ENCODE results near the gene PCSK9. TPM values are rescaled to one million over a fixed set of nuclear protein-coding genes. Genes with fewer than 3 reads are reported as not detected.

PCSK9 gene
- total RNA-seq, 1 donor from 2014 or later = 0.07 TPM

DNA sequence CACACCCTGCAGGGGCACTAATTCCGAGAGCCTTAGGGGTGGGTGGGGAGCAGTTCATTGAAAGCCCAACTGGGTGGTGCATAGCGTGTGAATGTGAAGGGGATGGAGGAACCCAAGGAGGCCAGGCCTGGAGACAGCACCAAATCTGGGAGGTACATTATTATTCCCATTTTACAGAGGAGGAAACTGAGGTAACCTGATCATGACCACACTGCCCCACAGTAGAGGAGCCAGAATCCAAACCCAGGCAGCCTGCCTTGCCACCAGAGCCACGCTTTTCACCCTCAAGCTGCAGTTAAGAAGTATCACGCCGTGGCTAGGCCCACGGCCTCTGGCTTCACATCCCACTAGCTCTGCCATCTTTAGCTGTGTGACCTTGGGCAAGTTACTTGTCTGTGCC lies 41.2 kb upstream of the PCSK9 start:
- H3K36me3 Mint-ChIP-seq (ENCODE audit: low read depth) = no peaks in the 10 kb centered on the region
- no peak overlapping the region for H3K27ac Mint-ChIP-seq
- no peaks in the 10 kb centered on the region for H3K9me3 Mint-ChIP-seq
- intact Hi-C loops (cut with micrococcal nuclease) = no loop called here
- H3K27me3 Mint-ChIP-seq (ENCODE audit: low read depth) = peaks cover 33% of the 10 kb centered on the region
- no peak for DNase-seq (ENCODE audit: low spot score)
- peaks cover 16% of the 10 kb centered on the region for H3K4me1 Mint-ChIP-seq (ENCODE audit: low read depth)
- H3K4me3 Mint-ChIP-seq (ENCODE audit: low read depth) = no peak overlapping the region

DNA sequence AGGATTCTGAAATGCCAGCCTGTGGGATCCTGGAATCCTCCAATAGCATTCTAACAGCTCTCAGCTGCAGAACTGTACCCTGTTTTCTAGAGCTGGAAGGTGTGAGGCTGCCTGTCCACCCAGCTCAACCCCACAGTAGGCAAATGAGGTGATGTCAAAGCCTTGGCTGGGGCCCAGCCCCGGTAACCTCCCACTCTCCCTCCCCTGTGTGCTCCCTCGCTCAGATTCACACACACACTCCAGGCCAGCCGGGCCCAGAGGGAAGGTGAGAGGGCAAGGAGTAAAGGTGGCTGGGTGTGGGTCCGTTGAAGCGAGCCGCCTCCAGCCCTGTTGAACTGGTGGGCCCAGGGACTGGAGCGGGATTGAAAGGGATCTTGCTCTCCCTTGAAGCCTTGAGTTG lies 40.7 kb upstream of the PCSK9 start, which contains the start of gene BSND:
BSND (plus strand) TSS at position 257 of the 400 bp plus-strand sequence. CDS start 254 bp downstream, outside the sequence.
- no peak within 1 kb of the TSS for H3K4me3 Mint-ChIP-seq (ENCODE audit: low read depth)
- no peaks in the 10 kb centered on the region for H3K9me3 Mint-ChIP-seq
- no peaks in the 10 kb centered on the region for H3K36me3 Mint-ChIP-seq (ENCODE audit: low read depth)
- peaks cover 16% of the 10 kb centered on the region for H3K4me1 Mint-ChIP-seq (ENCODE audit: low read depth)
- H3K27me3 Mint-ChIP-seq (ENCODE audit: low read depth) = peaks cover 33% of the 10 kb centered on the region
- H3K27ac Mint-ChIP-seq = no peak within 1 kb of the TSS
- intact Hi-C loops (cut with micrococcal nuclease) = no loop called here
- DNase-seq (ENCODE audit: low spot score) = no peak

DNA sequence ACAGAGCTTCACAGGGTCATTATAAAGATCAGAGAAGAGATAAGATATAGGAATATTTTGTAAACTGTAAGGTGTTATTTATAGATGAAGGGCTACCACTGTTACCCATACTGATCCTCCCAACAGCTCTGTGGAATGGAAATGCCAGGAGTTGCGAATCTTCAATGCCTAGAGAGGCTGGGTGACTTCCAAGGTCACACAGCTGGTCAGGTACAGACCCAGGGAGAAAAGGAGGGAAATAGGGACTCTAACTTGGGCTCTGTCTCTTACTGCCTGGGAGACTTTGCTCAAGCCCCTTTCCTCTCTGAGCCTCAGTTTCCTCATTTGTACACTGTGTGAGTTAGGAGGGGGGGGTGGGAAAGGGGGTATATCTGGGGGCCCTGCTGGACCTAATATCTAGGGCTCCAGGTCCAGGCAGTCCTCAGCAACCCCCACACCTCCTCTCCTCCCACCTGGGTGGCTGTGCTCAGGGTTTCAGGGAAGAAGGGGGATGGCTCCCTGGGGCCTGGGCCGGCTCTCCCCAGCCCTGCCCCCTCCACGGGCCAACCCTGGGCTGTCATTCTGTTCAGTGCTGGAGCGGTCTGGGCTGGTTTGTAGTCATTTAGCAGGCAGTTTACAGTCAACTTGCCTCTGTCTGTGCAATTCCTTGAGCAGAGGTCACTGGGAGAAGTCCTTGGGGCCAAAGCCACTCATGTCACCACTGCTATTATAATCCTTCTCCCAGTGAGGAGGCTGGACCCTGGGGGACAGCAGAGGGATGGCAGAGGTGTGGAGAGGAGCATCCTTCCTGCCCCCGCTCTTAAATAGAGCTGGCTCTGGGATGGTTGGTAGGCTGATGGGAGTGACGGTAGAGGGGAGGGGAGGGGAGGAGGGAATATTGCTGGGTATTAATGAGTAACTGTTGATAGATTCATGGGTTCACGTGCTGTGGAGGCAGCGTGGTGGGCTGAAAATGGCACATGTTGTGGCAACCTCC lies 39.0 kb upstream of the PCSK9 start:
- H3K9me3 Mint-ChIP-seq = no peaks in the 10 kb centered on the region
- H3K27ac Mint-ChIP-seq = no peak overlapping the region
- no peaks in the 10 kb centered on the region for H3K36me3 Mint-ChIP-seq (ENCODE audit: low read depth)
- no peak for DNase-seq (ENCODE audit: low spot score)
- intact Hi-C loops (cut with micrococcal nuclease) = no loop called here
- H3K4me3 Mint-ChIP-seq (ENCODE audit: low read depth) = no peak overlapping the region
- H3K27me3 Mint-ChIP-seq (ENCODE audit: low read depth) = peaks cover 26% of the 10 kb centered on the region
- peaks cover 12% of the 10 kb centered on the region for H3K4me1 Mint-ChIP-seq (ENCODE audit: low read depth)

DNA sequence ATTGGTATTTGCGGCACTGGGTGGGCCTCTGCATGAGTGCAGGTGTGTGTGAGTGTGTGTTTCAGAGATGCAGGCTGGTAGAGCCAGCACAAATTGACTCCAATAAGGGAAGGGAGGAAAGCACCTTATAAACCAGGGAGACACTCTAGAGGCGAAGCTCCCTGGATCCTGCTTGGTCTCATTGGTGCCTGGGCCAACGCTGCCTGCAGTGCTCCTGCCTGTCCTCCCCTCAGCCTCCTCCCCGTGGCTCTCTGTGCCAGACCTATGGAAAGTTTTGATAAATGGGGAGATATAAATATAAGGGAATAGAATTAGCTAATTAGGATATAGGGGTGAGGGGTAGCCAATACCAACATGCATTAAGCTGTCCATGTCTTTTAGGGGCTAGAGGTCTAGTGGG lies 38.0 kb upstream of the PCSK9 start:
- intact Hi-C loops (cut with micrococcal nuclease) = no loop called here
- H3K4me1 Mint-ChIP-seq (ENCODE audit: low read depth) = peaks cover 3% of the 10 kb centered on the region

DNA sequence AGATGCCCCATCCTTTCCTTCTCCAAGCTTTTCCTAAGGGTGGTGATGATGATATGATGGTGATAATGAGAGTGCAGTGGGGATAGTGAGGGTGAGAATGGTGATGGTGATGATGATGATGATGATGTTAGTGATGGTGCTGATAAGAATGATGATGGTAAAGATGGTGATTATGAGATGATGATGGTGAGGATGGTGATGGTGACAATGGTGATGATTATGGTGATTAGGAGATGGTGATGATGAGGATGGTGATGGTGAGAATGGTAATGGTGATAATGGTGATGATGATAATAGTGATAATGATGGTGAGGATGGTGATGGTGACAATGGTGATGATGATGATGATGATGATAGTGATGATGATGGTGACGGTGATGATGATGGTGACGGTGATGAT lies 36.7 kb upstream of the PCSK9 start:
- H3K27me3 Mint-ChIP-seq (ENCODE audit: low read depth) = peaks cover 10% of the 10 kb centered on the region
- H3K4me3 Mint-ChIP-seq (ENCODE audit: low read depth) = no peak overlapping the region
- no peak for DNase-seq (ENCODE audit: low spot score)
- no peak overlapping the region for H3K27ac Mint-ChIP-seq
- intact Hi-C loops (cut with micrococcal nuclease) = no loop called here
- H3K36me3 Mint-ChIP-seq (ENCODE audit: low read depth) = no peaks in the 10 kb centered on the region
- H3K9me3 Mint-ChIP-seq = no peaks in the 10 kb centered on the region
- H3K4me1 Mint-ChIP-seq (ENCODE audit: low read depth) = no peaks in the 10 kb centered on the region

More for the DNA sequence above, 38.0 kb upstream of the PCSK9 start:
- peaks cover 21% of the 10 kb centered on the region for H3K27me3 Mint-ChIP-seq (ENCODE audit: low read depth)
- H3K4me3 Mint-ChIP-seq (ENCODE audit: low read depth) = no peak overlapping the region
- no peaks in the 10 kb centered on the region for H3K9me3 Mint-ChIP-seq
- no peak overlapping the region for H3K27ac Mint-ChIP-seq
- no peaks in the 10 kb centered on the region for H3K36me3 Mint-ChIP-seq (ENCODE audit: low read depth)
- DNase-seq (ENCODE audit: low spot score) = no peak

DNA sequence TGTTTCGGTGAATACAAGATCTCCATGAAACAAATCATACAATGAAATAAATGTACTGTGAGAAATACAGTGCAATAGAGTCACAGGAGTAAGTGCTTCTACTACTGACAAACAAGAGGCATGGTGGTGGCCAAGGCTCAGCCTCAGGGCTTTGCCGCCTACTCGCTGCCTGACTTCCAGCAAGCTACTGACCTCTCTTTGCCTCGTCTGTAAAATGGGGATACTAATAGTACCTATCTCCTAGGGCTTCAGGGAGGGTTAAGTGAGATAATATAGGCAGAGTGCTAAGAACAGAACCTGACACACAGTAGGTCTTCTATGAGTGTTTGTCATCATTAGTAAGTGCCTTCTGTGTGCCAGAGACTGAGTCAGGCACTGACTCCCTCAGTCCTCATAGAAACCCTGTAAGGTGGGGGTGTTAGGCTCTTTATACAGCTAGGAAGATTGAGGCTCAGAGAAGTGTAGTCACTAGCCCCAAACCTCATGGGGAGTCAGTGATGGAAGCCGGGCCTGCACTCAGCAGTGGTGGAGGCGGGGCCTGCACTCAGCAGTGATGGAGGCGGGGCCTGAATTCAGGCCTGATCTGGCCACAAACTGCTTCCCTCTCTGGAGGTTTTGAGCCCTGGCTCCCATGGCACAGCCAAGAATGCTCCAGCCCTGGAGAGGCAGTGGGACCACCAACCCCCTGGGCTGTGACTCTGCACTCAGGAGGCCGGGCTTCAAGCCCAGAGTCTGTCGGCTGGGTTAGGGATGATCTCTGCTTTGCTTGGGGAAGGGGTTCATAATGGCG lies 33.8 kb upstream of the PCSK9 start:
- H3K4me1 Mint-ChIP-seq (ENCODE audit: low read depth) = no peaks in the 10 kb centered on the region
- no peak for DNase-seq (ENCODE audit: low spot score)
- H3K27ac Mint-ChIP-seq = no peak overlapping the region
- H3K27me3 Mint-ChIP-seq (ENCODE audit: low read depth) = no peaks in the 10 kb centered on the region
- H3K36me3 Mint-ChIP-seq (ENCODE audit: low read depth) = no peaks in the 10 kb centered on the region
- H3K4me3 Mint-ChIP-seq (ENCODE audit: low read depth) = no peak overlapping the region
- no peaks in the 10 kb centered on the region for H3K9me3 Mint-ChIP-seq
- intact Hi-C loops (cut with micrococcal nuclease) = no loop called here

DNA sequence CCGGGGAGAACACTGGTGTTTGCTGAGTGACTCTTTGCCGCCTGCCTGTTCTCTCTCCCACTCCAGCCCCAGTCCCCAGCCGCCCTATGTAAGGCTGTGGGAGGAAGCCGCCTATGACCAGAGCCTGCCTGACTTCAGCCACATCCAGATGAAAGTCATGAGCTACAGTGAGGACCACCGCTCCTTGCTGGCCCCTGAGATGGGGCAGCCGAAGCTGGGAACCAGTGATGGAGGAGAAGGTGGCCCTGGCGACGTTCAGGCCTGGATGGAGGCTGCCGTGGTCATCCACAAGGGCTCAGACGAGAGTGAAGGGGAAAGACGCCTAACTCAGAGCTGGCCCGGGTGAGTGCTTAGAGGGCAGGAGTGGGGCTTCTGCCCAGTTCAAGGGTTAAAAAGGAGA lies 32.4 kb upstream of the PCSK9 start:
- Mint-ChIP-seq H3K27me3 (ENCODE audit: low read depth) (no peaks in the 10 kb centered on the region), H3K27ac (no peak overlapping the region), H3K4me3 (ENCODE audit: low read depth) (no peak overlapping the region), H3K4me1 (ENCODE audit: low read depth) (no peaks in the 10 kb centered on the region), H3K36me3 (ENCODE audit: low read depth) (no peaks in the 10 kb centered on the region), H3K9me3 (no peaks in the 10 kb centered on the region)
- intact Hi-C loops (cut with micrococcal nuclease) = no loop called here
- no peak for DNase-seq (ENCODE audit: low spot score)

DNA sequence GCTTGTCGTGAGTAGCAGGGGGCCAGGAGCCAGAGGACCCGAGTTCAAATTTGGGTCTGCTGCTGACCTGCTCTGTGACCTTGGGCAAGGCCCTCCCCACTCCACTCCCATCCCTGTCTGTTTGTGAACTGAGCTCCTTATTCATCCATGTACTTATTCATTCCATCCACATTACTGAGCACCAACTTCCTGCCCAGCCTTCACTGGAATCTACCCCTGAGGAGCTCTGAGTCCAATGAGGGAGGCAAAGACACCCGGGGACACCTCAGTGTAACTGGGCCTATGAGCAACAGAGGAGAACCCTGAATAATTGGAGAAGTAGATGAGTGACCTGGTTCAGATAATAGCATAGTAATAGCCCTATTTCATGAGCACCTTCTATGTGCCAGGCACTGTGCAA lies 31.7 kb upstream of the PCSK9 start:
- no peaks in the 10 kb centered on the region for H3K9me3 Mint-ChIP-seq
- no peak for DNase-seq (ENCODE audit: low spot score)
- no peaks in the 10 kb centered on the region for H3K4me1 Mint-ChIP-seq (ENCODE audit: low read depth)
- no peaks in the 10 kb centered on the region for H3K27me3 Mint-ChIP-seq (ENCODE audit: low read depth)
- no peak overlapping the region for H3K27ac Mint-ChIP-seq
- no peak overlapping the region for H3K4me3 Mint-ChIP-seq (ENCODE audit: low read depth)
- H3K36me3 Mint-ChIP-seq (ENCODE audit: low read depth) = no peaks in the 10 kb centered on the region
- intact Hi-C loops (cut with micrococcal nuclease) = no loop called here

DNA sequence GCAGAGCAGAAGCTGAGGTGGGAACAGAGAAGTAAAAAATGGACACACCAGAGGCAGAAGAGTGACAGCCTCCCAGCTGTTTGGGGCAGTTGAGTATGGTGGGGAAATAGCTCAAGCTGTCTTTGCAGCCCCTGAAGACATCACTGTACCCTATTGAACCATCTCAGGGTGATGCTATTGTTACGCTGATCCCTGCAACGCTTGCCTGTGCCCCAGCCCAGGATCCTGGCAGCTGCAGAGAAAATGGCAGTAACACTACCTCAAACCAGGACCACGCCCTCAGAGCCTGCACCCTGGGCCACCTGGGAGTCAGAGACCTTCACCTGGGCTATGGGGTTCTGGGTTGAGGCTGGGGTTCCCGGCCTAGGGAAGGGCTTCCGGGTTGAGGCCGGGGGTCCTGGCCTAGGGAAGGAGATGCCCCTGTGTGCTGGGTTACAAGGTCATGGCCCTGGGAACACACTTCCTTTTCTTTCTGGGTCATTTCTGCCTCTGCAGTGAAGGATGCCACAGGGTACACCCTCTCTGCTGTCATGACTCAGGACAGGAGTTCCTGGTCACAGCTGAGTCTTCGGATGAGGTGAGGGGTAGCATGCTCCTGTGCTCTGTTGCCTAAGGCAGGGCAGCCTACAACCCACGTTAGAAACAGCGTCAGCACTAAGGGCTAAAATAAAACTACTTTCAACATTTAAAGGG lies 29.0 kb upstream of the PCSK9 start:
- no peaks in the 10 kb centered on the region for H3K4me1 Mint-ChIP-seq (ENCODE audit: low read depth)
- no peak for DNase-seq (ENCODE audit: low spot score)
- intact Hi-C loops (cut with micrococcal nuclease) = no loop called here
- no peaks in the 10 kb centered on the region for H3K9me3 Mint-ChIP-seq
- H3K27ac Mint-ChIP-seq = no peak overlapping the region
- peaks cover 6% of the 10 kb centered on the region for H3K27me3 Mint-ChIP-seq (ENCODE audit: low read depth)
- no peak overlapping the region for H3K4me3 Mint-ChIP-seq (ENCODE audit: low read depth)
- no peaks in the 10 kb centered on the region for H3K36me3 Mint-ChIP-seq (ENCODE audit: low read depth)

DNA sequence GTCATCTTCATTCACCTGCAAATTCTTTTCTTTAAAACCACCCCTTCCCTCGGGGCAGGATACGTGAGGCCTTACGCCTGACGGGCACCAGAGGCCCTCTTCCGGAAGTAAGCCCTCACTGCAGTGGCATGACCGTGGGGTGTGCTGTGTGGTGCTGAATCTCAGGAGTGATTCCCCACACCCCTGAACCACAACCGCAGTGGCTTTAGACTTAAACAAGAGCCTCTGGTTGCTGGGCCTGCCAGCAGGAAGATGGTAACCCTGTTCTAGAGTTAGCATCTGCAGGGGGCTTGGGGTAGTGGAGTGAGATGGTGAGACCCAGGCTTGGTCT lies 28.5 kb upstream of the PCSK9 start:
- H3K27me3 Mint-ChIP-seq (ENCODE audit: low read depth) = peaks cover 6% of the 10 kb centered on the region
- no peak for DNase-seq (ENCODE audit: low spot score)
- no peaks in the 10 kb centered on the region for H3K9me3 Mint-ChIP-seq
- H3K36me3 Mint-ChIP-seq (ENCODE audit: low read depth) = no peaks in the 10 kb centered on the region
- no peaks in the 10 kb centered on the region for H3K4me1 Mint-ChIP-seq (ENCODE audit: low read depth)
- intact Hi-C loops (cut with micrococcal nuclease) = no loop called here
- H3K4me3 Mint-ChIP-seq (ENCODE audit: low read depth) = no peak overlapping the region
- no peak overlapping the region for H3K27ac Mint-ChIP-seq

DNA sequence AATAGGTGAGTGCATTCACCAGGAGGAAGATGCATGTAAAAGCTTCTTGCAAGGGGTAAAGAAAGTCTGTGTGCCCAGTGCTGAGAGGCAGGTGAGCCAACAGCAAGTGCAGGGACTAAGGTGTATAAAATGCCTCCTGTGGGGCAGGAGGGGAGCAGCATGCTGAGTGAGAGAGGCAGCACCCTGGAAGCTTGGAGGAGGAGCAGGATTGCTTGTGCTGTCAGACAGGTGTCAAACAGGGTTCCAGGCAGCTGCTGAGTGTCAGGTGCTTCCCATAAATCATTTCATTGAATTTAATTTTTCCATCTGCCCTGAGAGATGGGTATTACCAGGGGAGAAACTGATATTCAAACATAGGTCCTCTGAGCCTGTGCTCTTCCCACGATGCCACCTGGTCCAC lies 26.7 kb upstream of the PCSK9 start:
- intact Hi-C loops (cut with micrococcal nuclease) = no loop called here
- no peaks in the 10 kb centered on the region for H3K4me1 Mint-ChIP-seq (ENCODE audit: low read depth)
- H3K4me3 Mint-ChIP-seq (ENCODE audit: low read depth) = no peak overlapping the region
- H3K27me3 Mint-ChIP-seq (ENCODE audit: low read depth) = peaks cover 15% of the 10 kb centered on the region
- no peak for DNase-seq (ENCODE audit: low spot score)
- no peak overlapping the region for H3K27ac Mint-ChIP-seq
- no peaks in the 10 kb centered on the region for H3K9me3 Mint-ChIP-seq
- no peaks in the 10 kb centered on the region for H3K36me3 Mint-ChIP-seq (ENCODE audit: low read depth)

DNA sequence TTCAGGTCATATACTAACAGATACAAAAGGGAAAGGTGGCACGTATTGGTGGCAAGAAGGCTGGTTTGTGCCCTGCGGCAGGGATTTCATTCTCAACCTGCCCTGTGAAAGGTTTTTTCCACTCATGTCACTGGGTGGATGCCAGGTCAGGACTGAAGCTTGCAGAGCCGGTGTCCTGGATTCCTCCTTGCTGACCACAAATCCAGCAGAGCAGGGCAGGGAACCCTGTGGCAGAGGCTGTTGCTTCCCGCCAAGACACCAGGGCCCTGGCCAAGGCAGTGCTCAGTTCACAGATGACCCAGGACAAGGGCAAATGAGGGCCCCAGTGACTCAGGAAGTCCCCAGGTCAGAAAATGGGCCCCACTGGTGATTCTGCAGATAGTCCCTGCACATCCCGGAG lies 24.2 kb upstream of the PCSK9 start:
- H3K27ac Mint-ChIP-seq = no peak overlapping the region

More for the DNA sequence above, 24.2 kb upstream of the PCSK9 start:
- H3K4me1 Mint-ChIP-seq (ENCODE audit: low read depth) = no peaks in the 10 kb centered on the region
- intact Hi-C loops (cut with micrococcal nuclease) = no loop called here
- no peak overlapping the region for H3K4me3 Mint-ChIP-seq (ENCODE audit: low read depth)
- no peak for DNase-seq (ENCODE audit: low spot score)
- peaks cover 17% of the 10 kb centered on the region for H3K27me3 Mint-ChIP-seq (ENCODE audit: low read depth)
- no peaks in the 10 kb centered on the region for H3K36me3 Mint-ChIP-seq (ENCODE audit: low read depth)
- H3K9me3 Mint-ChIP-seq = no peaks in the 10 kb centered on the region

Data from activated T-helper 2 cell treated with anti-CD3 and anti-CD28 coated beads, Interferon-gamma antibody, Interleukin-2, Interleukin-4, amounts not matched to agents 10 μg/mL and 5 μg/mL and 100 μg/mL, durations not matched to agents 14 hours and 24 hours and 36 hours (primary cell).